SKM-1 (cell line): ENCODE measurements around the gene SIK3.
"Not testable (repeated sequence)": the region's sequence is repeated elsewhere in the genome, so short reads cannot be mapped to it uniquely, and the experiment has no call there.

Experiments used
- DNase-seq: peaks from one replicate; lab custom pipeline; 2025; ENCODE audit not compliant: unreplicated experiment; lab: John Stamatoyannopoulos, UW

SIK3 gene

DNA sequence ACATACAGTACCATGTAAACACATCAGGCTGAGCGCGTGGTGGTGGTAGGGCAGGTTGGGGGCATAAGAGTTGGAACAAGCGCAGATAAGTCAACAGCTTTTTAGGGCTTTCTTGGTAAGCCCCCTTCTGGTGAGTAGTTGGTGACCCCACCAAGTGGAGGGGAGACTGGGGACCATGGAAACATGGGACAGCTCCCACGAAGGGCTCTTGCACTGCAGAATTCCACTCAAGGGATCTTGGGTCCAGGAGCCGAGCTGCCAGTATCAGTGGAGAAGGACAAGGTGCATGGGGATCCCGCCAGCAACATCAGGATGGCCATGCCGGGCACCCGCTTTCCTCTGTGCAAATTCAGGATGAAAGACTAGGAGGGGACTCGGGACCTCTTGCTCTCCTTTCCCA lies 254.6 kb downstream of the SIK3 start:
- no peak for DNase-seq

DNA sequence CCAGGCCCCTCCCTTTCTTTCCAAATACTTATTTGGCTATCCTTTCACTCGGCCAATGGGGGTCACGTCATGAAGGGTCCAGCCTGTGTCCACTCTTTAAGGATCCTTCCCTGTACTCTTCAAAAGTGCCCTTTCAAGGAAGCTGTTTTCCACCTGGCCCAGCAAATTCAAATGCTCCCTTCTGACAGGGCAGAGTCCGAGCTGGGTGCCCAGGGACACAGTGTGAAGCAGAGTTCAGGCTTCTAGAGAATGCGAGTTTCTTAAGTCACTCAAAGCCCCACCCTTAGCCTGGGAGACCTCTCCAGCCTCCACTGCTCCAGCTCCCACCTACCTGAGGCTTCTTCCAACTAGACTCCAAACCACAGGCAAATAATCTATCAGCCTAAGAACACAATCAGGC lies 255.3 kb downstream of the SIK3 start:
- DNase-seq, result no peak

DNA sequence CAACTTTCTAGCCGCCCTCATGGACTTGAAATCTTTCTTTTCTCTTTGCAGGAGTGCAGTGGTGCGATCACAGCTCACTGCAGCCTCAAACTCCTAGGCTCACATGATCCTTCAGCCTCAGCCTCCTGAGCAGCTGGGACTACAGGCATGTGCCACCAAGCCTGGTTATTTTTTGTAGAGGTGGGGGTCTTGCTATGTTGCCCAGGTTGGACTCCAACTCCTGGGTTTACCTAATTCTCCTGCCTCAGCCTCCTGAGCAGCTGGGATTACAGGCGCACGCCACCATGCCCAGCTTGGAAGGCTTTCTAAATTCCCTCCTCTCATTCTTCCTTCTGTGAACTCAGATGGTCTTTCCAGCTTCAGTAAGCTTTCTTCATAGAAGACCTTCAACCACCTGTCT lies 256.1 kb downstream of the SIK3 start:
- DNase-seq, result no peak

DNA sequence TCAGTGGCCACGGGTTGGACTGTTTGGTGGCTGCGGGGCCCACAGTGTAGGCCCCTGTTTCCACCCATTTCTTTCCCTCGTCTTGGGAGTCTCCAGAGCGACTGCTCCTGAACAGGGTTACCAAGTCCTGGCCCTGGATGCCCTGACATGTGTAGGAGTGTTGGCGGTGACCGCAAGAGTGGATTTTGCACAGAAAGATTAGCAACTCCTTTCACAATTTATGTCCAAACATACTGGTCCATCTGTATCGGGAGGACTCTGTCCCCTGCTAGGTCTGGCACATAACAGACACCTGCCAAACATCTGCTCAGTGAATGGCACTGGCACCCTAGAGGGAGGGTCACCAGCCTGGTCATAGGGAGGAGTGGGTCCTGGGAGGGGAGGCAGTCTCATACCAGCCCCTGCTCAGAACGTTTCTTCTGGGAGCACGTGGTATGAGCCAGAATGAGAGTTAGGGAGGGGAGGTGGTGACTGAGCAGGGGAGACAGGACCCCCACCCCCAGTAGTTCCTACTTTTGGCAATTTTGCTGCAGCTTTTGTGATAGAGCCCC lies 257.4 kb downstream of the SIK3 start:
- no peak for DNase-seq

GRCh38 chr11:116840224-116840745 lies 257.9 kb downstream of the SIK3 start:
- DNase-seq, result no peak

GRCh38 chr11:116838321-116839084 lies 259.7 kb downstream of the SIK3 start:
- no peak for DNase-seq

DNA sequence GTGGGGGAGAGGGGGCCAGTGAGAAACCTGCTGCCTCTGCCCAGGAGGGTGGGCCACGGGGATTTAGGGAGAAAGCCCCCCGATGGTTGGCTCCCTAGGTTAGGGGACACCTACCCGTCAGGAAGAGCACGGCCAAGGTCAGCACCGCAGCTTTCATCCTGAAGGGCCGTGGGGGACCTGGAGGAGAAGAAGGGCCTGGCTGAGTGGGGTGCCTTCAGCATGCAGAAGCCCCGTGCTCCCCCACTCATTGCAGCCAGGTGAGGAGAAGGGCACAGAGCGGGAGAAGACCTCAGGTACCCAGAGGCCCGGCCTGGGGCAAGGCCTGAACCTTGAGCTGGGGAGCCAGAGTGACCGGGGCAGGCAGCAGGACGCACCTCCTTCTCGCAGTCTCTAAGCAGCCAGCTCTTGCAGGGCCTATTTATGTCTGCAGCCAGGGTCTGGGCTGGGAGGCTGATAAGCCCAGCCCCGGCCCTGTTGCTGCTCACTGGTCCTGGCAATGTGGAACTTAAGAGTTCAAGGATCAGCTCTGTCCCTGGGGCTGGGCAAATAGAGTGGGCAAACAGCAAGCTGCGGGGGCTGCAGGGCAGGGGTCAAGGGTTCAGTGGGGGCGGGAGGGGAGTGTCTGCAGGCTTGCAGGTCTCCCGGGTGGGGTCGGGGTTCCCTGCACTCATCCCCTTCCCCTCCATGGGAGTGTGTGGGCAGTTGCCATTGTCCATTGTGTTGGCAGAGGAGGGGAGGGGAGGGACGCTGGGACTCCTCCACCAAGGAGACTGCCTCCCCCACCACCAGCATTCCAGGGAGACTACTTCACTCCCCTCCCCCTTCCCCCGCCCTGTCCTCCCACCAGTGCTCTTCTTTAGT lies 260.8 kb downstream of the SIK3 start, which contains the start of gene APOA1:
APOA1 (minus strand) TSS at position 392 of the 861 bp plus-strand sequence; CDS start at position 157, 235 bp downstream.
- no peak for DNase-seq

GRCh38 chr11:116836632-116836991 lies 261.6 kb downstream of the SIK3 start:
- DNase-seq, result no peak

DNA sequence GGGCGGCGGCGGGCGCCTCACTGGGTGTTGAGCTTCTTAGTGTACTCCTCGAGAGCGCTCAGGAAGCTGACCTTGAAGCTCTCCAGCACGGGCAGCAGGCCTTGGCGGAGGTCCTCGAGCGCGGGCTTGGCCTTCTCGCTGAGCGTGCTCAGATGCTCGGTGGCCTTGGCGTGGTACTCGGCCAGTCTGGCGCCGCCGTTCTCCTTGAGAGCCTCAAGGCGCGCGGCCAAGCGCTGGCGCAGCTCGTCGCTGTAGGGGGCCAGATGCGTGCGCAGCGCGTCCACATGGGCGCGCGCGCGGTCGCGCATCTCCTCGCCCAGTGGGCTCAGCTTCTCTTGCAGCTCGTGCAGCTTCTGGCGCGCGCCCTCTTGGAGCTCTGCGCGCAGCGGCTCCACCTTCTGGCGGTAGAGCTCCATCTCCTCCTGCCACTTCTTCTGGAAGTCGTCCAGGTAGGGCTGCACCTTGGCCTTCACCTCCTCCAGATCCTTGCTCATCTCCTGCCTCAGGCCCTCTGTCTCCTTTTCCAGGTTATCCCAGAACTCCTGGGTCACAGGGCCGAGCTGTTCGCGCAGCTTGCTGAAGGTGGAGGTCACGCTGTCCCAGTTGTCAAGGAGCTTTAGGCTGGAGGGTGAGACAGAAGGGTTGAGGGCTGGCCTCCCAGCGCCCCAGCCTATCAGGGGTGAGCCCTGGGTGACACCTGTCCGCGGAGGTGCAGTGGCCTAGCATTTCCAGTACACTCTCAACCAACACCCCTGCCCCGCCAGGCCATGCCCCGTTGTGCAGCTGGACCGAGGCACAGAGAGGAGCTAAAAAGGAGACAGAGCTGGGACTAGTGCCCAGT lies 262.2 kb downstream of the SIK3 start:
- peak; percentile 69 for DNase-seq

DNA sequence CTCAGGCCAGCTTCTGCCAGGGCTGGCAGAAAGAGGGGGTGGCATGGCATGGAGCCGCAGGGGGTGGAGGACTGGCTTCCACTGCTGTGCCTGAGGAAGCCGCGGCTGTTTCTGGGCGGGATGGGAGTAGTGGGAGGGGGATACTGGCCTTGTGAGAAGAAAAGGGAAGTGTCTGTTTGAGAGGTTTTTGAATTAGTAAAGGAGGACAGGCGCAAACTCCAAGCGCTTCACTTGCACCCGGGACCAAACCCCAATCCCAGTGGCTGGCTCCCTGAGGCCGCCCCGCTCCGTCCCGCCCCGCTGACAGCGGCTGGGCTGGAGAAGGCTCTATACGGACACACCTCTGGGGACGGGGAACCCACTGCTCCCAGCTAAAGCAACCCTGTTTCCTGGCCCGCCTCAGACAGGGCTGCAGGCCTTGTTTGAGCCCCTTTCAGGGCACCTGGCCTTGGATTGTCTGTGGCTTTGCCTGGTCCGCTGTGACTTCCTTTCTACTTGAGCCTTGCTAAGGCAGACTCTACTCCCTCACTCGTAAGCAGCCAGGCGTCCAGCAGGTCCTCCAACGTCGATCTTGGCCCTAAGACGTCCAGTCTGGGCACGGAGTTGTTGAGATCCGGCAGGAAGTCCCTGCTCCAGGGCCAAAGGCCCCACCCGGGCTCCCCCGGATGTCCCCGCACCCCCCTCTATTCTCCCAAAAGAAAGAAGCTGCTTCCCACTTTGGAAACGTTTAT lies 263.0 kb downstream of the SIK3 start:
- peak; percentile 51 for DNase-seq

- not testable (repeated sequence) for DNase-seq
These were observed 263.6 kb downstream of the SIK3 start for GRCh38 chr11:116834535-116835041.

- DNase-seq, result no peak
These were observed 264.3 kb downstream of the SIK3 start for GRCh38 chr11:116833816-116834534.

DNA sequence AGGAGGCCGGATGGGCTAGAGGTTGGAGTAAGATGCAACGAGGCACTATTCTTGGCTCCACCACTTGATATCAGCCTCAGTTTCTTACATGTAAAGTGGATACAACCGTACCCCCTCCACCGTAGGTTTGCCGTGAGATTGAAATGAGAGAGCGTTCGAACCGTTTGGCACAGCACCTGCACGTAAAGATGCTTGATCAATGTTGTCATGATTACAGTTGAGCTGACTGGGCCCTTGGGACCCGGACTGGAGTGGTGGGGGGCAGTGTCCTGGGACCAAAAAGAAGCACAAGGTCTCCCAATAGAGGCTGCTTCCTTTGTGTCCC lies 264.8 kb downstream of the SIK3 start:
- DNase-seq, result no peak

DNA sequence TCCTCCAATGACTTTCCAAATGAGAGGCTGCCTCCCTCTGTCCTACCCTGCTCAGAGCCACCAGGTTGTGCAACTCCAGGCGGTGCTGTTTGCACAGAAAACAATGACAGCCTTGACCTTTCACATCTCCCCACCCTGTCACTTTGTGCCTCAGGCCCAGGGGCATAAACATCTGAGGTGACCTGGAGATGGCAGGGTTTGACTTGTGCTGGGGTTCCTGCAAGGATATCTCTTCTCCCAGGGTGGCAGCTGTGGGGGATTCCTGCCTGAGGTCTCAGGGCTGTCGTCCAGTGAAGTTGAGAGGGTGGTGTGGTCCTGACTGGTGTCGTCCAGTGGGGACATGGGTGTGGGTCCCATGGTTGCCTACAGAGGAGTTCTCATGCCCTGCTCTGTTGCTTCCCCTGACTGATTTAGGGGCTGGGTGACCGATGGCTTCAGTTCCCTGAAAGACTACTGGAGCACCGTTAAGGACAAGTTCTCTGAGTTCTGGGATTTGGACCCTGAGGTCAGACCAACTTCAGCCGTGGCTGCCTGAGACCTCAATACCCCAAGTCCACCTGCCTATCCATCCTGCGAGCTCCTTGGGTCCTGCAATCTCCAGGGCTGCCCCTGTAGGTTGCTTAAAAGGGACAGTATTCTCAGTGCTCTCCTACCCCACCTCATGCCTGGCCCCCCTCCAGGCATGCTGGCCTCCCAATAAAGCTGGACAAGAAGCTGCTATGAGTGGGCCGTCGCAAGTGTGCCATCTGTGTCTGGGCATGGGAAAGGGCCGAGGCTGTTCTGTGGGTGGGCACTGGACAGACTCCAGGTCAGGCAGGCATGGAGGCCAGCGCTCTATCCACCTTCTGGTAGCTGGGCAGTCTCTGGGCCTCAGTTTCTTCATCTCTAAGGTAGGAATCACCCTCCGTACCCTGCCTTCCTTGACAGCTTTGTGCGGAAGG lies 265.6 kb downstream of the SIK3 start:
- DNase-seq, result no peak

DNA sequence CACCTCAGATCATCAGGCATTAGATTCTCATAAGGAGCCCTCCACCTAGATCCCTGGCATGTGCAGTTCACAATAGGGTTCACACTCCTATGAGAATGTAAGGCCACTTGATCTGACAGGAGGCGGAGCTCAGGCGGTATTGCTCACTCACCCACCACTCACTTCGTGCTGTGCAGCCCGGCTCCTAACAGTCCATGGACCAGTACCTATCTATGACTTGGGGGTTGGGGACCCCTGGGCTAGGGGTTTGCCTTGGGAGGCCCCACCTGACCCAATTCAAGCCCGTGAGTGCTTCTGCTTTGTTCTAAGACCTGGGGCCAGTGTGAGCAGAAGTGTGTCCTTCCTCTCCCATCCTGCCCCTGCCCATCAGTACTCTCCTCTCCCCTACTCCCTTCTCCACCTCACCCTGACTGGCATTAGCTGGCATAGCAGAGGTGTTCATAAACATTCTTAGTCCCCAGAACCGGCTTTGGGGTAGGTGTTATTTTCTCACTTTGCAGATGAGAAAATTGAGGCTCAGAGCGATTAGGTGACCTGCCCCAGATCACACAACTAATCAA lies 266.4 kb downstream of the SIK3 start:
- no peak for DNase-seq

GRCh38 chr11:116830184-116830912 lies 267.9 kb downstream of the SIK3 start:
- DNase-seq, result no peak

DNA sequence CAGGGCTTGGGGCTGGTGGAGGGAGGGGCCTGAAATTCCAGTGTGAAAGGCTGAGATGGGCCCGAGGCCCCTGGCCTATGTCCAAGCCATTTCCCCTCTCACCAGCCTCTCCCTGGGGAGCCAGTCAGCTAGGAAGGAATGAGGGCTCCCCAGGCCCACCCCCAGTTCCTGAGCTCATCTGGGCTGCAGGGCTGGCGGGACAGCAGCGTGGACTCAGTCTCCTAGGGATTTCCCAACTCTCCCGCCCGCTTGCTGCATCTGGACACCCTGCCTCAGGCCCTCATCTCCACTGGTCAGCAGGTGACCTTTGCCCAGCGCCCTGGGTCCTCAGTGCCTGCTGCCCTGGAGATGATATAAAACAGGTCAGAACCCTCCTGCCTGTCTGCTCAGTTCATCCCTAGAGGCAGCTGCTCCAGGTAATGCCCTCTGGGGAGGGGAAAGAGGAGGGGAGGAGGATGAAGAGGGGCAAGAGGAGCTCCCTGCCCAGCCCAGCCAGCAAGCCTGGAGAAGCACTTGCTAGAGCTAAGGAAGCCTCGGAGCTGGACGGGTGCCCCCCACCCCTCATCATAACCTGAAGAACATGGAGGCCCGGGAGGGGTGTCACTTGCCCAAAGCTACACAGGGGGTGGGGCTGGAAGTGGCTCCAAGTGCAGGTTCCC lies 268.6 kb downstream of the SIK3 start, which contains the start of gene APOC3:
APOC3 (plus strand) TSS at position 383 of the 659 bp plus-strand sequence. CDS start 676 bp downstream, outside the sequence.
- no peak for DNase-seq
